ENCODE measurements around the gene MEG3. TPM values are rescaled to one million over a fixed set of nuclear protein-coding genes. Genes with fewer than 3 reads are reported as not detected.

MEG3 gene
- total and polyA plus RNA-seq, 9 of the 15 experiments (the other 6 are each of a cell fraction or from before 2014, with no cell fraction given): 0.10 to 5.3 (median 1.0) TPM; not detected in 1

DNA sequence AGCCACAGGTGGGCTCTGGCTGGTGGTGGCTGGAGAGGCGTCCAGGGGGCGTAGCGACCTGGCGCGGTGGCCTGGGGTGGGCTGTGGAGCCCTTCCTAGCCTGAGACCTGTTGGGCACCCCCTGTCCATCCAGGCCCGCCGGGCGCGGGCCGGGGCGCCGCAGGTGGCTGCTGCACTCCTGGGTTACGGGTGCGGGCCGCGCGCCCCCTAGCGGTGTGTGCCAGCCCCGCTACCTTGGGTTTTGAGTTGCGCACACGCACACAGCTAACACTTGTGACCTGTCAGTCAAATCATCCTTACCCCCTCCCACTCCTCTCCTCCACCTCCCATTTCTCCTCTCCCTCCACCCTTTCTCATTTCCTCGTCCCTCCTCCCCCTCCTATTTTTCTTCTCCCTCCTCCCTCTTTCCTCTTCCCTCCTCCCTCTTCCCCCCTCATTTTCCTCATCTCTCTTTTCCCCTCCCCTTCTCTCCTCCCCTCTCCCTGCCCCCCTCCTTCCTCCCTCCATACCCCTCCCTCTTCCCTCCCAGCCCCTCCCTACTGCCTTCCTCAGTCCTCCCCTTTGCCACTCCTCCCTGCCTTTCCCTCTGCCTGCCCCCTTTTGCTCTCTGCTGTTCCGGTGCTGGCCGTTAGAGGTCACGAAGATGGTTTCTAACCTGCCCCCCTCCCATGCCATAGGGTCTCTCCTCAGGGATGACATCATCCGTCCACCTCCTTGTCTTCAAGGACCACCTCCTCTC, 2.3 kb downstream of the MEG3 start (continued):
- TF ChIP-seq TEAD1 (CRISPR knock-in tag; IDR thresholded peaks at IDR 0.05): no peak
- peak; percentile 77 for TF ChIP-seq ZNF280A (IDR thresholded peaks at IDR 0.05; ENCODE audit: low read depth, partially characterized antibody)
- no peak for TF ChIP-seq BACH1 (tag; IDR thresholded peaks at IDR 0.05)
- no peak for TF ChIP-seq TBP (optimal IDR thresholded peaks at IDR 0.05; ENCODE audit: low read depth, low read length)
- TF ChIP-seq HDAC3 (IDR thresholded peaks at IDR 0.05; ENCODE audit: borderline replicate concordance, partially characterized antibody): no peak
- TF ChIP-seq PBX2 (CRISPR knock-in tag; IDR thresholded peaks at IDR 0.05; ENCODE audit: low read depth): peak; percentile 46; the same call in 1 of the 2 replicates
- peak; percentile 24; the same call in 1 of the 2 replicates for TF ChIP-seq PBX2 (tag; conservative IDR thresholded peaks at IDR 0.05; ENCODE audit: low read depth)
- TF ChIP-seq, protein P1, sequence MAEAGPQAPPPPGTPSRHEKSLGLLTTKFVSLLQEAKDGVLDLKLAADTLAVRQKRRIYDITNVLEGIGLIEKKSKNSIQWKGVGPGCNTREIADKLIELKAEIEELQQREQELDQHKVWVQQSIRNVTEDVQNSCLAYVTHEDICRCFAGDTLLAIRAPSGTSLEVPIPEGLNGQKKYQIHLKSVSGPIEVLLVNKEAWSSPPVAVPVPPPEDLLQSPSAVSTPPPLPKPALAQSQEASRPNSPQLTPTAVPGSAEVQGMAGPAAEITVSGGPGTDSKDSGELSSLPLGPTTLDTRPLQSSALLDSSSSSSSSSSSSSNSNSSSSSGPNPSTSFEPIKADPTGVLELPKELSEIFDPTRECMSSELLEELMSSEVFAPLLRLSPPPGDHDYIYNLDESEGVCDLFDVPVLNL (CRISPR knock-in tag; IDR thresholded peaks at IDR 0.05; ENCODE audit: low read depth): no peak
- no peak for TF ChIP-seq ZNF134 (CRISPR knock-in tag; conservative IDR thresholded peaks at IDR 0.05)
- no peak for TF ChIP-seq IRF2 (CRISPR knock-in tag; IDR thresholded peaks at IDR 0.05)
- TF ChIP-seq, protein P2, sequence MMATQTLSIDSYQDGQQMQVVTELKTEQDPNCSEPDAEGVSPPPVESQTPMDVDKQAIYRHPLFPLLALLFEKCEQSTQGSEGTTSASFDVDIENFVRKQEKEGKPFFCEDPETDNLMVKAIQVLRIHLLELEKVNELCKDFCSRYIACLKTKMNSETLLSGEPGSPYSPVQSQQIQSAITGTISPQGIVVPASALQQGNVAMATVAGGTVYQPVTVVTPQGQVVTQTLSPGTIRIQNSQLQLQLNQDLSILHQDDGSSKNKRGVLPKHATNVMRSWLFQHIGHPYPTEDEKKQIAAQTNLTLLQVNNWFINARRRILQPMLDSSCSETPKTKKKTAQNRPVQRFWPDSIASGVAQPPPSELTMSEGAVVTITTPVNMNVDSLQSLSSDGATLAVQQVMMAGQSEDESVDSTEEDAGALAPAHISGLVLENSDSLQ (IDR thresholded peaks at IDR 0.05): peak; percentile 92
- TF ChIP-seq TAF15 (IDR thresholded peaks at IDR 0.05; ENCODE audit: low read depth, low read length): no peak
- TF ChIP-seq, protein P3, sequence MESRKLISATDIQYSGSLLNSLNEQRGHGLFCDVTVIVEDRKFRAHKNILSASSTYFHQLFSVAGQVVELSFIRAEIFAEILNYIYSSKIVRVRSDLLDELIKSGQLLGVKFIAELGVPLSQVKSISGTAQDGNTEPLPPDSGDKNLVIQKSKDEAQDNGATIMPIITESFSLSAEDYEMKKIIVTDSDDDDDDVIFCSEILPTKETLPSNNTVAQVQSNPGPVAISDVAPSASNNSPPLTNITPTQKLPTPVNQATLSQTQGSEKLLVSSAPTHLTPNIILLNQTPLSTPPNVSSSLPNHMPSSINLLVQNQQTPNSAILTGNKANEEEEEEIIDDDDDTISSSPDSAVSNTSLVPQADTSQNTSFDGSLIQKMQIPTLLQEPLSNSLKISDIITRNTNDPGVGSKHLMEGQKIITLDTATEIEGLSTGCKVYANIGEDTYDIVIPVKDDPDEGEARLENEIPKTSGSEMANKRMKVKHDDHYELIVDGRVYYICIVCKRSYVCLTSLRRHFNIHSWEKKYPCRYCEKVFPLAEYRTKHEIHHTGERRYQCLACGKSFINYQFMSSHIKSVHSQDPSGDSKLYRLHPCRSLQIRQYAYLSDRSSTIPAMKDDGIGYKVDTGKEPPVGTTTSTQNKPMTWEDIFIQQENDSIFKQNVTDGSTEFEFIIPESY (CRISPR knock-in tag; IDR thresholded peaks at IDR 0.05): peak; percentile 81
- TF ChIP-seq HBP1 (CRISPR knock-in tag; IDR thresholded peaks at IDR 0.05): no peak
- TF ChIP-seq ZNF354B (CRISPR knock-in tag; IDR thresholded peaks at IDR 0.05): no peak
- no peak for TF ChIP-seq ZNF232 (CRISPR knock-in tag; IDR thresholded peaks at IDR 0.05)
- no peak for TF ChIP-seq ZBED1 (IDR thresholded peaks at IDR 0.05)
- TF ChIP-seq KAT7 (CRISPR knock-in tag; IDR thresholded peaks at IDR 0.05; ENCODE audit: borderline replicate concordance): no peak

All from K562 (cell line).